Body of pancreas (tissue), 4 donors: ENCODE results near the gene SLC9A3.

Source experiments
- CTCF ChIP-seq, 7 experiments: fragments of 450-650 bp in 4 of 7; fragments of 200-600 bp in 3 of 7; sonication (generic) in 3 of 7; IDR thresholded peaks; one replicate each; pipeline ENCODE4 v1.5.1; 2016 to 2019; ENCODE audit warnings: antibody characterized with exemption in 7 of 7
- POLR2A ChIP-seq, 3 donors: fragments of 450-650 bp; IDR thresholded peaks; one replicate each; pipeline ENCODE4 v1.6.1; 2016; ENCODE audit warnings: antibody characterized with exemption in 3 of 3, mild to moderate bottlenecking in 2 of 3

GRCh38 chr5:444226-444625 is 80.0 kb downstream of the SLC9A3 start:
- TF ChIP-seq POLR2A (IDR thresholded peaks at IDR 0.05) (no peak), CTCF (IDR thresholded peaks at IDR 0.05) (no peak)
